NCI-H524 (cell line): ENCODE data around the gene ALPP.
"Not testable (repeated sequence)": the region's sequence is repeated elsewhere in the genome, so short reads cannot be mapped to it uniquely, and the experiment has no call there.

Source experiments
- DNase-seq, 2 experiments: peaks; one replicate each; lab custom pipeline; 2025; lab: John Stamatoyannopoulos, UW

Gene ALPP

DNA sequence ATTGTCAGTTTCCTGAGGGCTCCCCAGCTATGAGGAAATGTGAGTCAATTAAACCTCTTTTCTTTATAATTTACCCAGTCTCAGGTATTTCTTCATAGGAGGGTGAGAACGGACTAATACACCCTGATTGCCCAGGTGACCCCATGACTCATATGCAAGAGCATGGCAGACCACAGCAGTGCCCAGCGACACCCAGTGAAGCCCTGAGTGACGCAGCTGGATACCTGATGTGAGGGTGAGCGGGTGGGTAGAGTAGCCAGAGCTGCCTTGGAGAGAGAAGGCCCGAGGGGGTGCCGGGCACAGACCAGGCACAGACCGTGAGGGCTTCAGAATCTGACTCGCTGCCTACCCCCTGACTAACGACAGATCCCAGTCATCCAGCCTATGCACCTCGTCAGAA is 43.5 kb downstream of the ALPP start:
- DNase-seq = no peak

DNA sequence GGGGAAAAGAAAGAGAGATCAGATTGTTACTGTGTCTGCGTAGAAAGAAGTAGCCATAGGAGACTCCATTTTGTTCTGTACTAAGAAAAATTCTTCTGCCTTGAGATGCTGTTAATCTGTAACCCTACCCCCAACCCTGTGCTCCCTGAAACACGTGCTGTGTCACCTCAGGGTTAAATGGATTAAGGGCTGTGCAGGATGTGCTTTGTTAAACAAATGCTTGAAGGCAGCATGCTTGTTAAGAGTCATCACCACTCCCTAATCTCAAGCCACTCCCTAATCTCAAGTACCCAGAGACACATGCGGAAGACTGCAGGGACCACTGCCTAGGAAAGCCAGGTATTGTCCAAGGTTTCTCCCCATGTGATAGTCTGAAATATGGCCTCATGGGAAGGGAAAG is 44.4 kb downstream of the ALPP start:
- peak in 1 of 2 experiments; percentile 28 for DNase-seq

DNA sequence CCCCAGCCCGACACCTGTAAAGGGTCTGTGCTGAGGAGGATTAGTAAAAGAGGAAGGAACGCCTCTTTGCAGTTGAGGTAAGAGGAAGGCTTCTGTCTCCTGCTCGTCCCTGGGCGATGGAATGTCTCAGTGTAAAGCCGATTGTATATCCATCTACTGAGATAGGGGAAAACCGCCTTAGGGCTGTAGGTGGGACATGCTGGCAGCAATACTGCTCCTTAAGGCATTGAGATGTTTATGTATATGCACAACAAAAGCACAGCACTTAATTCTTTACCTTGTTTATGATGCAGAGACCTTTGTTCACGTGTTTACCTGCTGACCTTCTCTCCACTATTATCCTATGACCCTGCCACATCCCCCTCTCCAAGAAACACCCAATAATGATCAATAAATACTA is 44.9 kb downstream of the ALPP start:
- not testable (repeated sequence) for DNase-seq

DNA sequence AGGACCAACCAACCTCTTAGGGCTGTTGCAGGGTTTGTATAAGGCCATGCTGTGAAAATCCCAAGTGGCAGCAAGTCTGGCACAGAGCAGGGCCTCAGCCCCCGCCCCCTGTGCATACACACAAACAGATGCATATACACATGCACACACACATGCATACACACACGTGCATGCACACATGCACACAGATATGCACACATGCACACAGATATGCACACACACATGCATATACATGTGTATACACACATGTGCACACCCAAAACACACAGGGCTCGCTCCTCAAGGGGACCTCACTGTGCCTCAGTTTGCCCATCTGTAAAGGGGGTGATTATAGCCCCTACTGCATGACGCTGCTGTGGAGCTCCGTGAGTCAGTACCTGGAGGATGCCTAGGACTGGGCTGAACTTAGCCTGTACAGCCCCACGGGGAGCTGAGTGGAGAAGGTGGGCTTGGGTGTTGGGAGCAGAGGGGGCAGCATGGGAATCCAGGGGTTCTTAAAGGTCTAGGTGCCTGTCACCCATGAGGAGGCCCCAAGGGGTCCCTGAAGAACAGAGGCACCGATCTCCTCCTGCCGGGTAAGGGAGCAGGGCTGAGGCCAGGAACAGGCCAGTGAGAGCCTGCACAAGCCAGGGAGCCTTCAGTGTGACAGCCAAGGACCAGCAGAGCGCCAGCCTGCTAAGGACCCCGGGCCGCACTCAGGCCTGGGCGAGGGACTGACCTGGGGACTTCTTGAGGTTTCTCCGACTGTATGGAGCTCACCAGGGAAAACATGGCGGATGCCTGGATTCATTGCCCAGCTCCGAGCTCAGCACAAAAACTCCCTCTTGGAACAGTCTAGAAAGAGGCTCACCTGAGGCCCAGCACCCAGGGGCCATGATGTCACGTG is 53.4 kb downstream of the ALPP start:
- no peak for DNase-seq
